Pancreas (tissue), 10 donors: ENCODE results near the gene TRIM23. TPM values are rescaled to one million over a fixed set of nuclear protein-coding genes. Genes with fewer than 3 reads are reported as not detected.
A peak's percentile ranks its signal among the peaks of the same experiment; 100 is the strongest.
"Not testable (repeated sequence)": the region's sequence is repeated elsewhere in the genome, so short reads cannot be mapped to it uniquely, and the experiment has no call there.

Experiments used
- ATAC-seq, 4 donors: fragments of 200-7000 bp; cut with Tn5 transposase; one replicate each; pipeline versions ENCODE4 v1.8.0 to v1.9.1; 2020; ENCODE audit warnings: mild to moderate bottlenecking in 4 of 4, moderate library complexity in 4 of 4
- DNase-seq, 6 donors: peaks; one replicate each; pipeline ENCODE4 v3.0.0-alpha.2; 2020
- FAIRE-seq: peaks from 2 replicates; lab custom pipeline; 2012; peaks lifted over from hg19 to GRCh38; lab: Jason Lieb, UNC
- H3K27ac ChIP-seq, 4 donors: fragments of 200-600 bp; sonication (generic); 1 replicate in 3 of 4; 2 replicates in 1 of 4; pipeline versions ENCODE4 v1.5.0 to v1.8.0; 2020
- H3K27me3 ChIP-seq, 4 donors: fragments of 200-600 bp; one replicate each; pipeline ENCODE4 v1.8.0; 2021
- H3K36me3 ChIP-seq, 3 donors: fragments of 200-600 bp; sonication (generic) in 1 of 3; one replicate each; pipeline versions ENCODE4 v1.5.0 to v1.8.0; 2020 to 2021
- H3K4me1 ChIP-seq, 3 donors: fragments of 200-600 bp; one replicate each; pipeline ENCODE4 v1.8.0; 2021
- H3K4me3 ChIP-seq, 4 donors: fragments of 200-600 bp; sonication (generic) in 2 of 4; one replicate each; pipeline versions ENCODE4 v1.5.0 to v1.8.0; 2020 to 2021
- H3K9me3 ChIP-seq, 4 donors: fragments of 200-600 bp; one replicate each; pipeline ENCODE4 v1.8.0; 2021
- CTCF ChIP-seq, 4 donors: fragments of 200-600 bp; sonication (generic) in 3 of 4; IDR thresholded peaks; one replicate each; pipeline versions ENCODE4 v1.5.0 to v1.8.0; 2021; ENCODE audit warnings: antibody characterized with exemption in 4 of 4
- WGBS, 2 donors: extraction: QIAGEN DNeasy Blood & Tissue Kit; methylation state at CpG; one replicate each; pipeline ENCODE4 v1.1.7; 2013; 5-methylcytosine and 5-hydroxymethylcytosine counted together
- intact Hi-C, 3 donors: fragments of 100-400 bp; cut with DNase I; formaldehyde crosslinking; loops; one replicate each; pipeline versions ENCODE4 v1.11.1 to v1.14.2; 2022
- polyA plus RNA-seq, 2 donors: library from polyadenylated mRNA; stranded (reverse); fragments of 200-250 nt; gene quantifications; one replicate each; pipeline ENCODE4 v1.2.3, GENCODE V29; 2013
- total RNA-seq, 6 donors: library from RNA; stranded (reverse); fragmentation: NEBNext Ultra II Directional in 4 of 6; extraction: Animal tissue kit (Norgen Biotek cat#: 25700) in 4 of 6; gene quantifications; one replicate each; pipeline versions ENCODE4 v1.2.1 to v1.2.4, GENCODE V29; 2021 to 2023
- donor health status: healthy with polysubstance abuse.
- donor health status: DM: no; HTN: no; CAD: no; lungs with moderate emphysema.
- donor health status: DM: no; HTN: no; CAD: no.
- donor health status: control.
- donor health status: control.
- donor health status: Bipolar disorder and iron deficiency.
- donor health status: DM: yes; HTN: yes; CAD: no.
- donor health status: DM: no; HTN: no; CAD: no.
- donor health status: DM: no; HTN: no; CAD: no.
- donor health status: DM: yes; HTN: yes; CAD: no.

The TRIM23 gene
- total and polyA plus RNA-seq, 8 donors, result 2.1 to 10.0 (median 5.2) TPM

DNA sequence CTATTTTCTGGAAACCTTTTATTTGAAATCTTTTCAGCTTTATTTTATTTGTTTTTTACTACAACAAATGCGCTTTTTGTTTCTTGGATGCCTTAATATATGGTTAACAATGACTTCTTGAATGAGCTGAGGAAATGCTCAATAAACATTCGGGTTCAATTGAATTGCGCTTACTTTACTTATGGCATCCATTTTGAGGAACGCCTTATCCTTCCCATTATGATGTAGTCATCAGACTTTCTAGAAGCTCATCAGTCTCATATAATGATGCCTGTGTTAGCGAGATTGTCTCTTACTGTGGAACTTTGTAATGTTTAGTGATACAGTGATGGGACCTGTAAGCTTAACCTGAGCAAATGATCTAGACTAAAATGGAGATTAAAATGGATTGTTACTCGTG is 1.6 kb upstream of the TRIM23 start:
- peak overlapping the region; percentile 66 to 92 (median 79) for H3K4me3 ChIP-seq
- WGBS, 2 donors, result 39 to 51% methylated on average over 6 of the region's 6 CpGs
- peaks cover 9 to 22% (median 19%) of the 10 kb centered on the region in 3 donors for H3K4me1 ChIP-seq
- TF ChIP-seq CTCF (IDR thresholded peaks at IDR 0.05), result no peak
- peaks cover 0 to 5% (median 0%) of the 10 kb centered on the region in 3 donors for H3K36me3 ChIP-seq
- no peaks in the 10 kb centered on the region for H3K27me3 ChIP-seq
- no peak overlapping the region for H3K27ac ChIP-seq
- DNase-seq (no peak), FAIRE-seq (no peak), ATAC-seq (no peak)
- intact Hi-C loops, result no loop called here
- no peaks in the 10 kb centered on the region for H3K9me3 ChIP-seq

GRCh38 chr5:65624571-65625555 is 730 bp upstream of the TRIM23 start, which contains the start of the genes SHLD3 and TRAPPC13:
TSS of gene SHLD3 (plus strand) at chr5:65625027. CDS start at chr5:65629588, 4,561 bp downstream.
TSS of gene TRAPPC13 (plus strand) at chr5:65625027. CDS start at chr5:65625061, 34 bp downstream.
- peak within 1 kb of the TSS; percentile 28 to 83 (median 74) for H3K27ac ChIP-seq
- ATAC-seq (peak; percentile 87 to 94 (median 91)), DNase-seq (peak; percentile 62 to 88 (median 80)), FAIRE-seq (peak; percentile 26)
- H3K9me3 ChIP-seq, result no peaks in the 10 kb centered on the region
- 0 to 1% methylated on average over 36 of the region's 36 CpGs for WGBS, 2 donors
- intact Hi-C loops, result no loop called here
- peaks cover 9 to 22% (median 19%) of the 10 kb centered on the region in 3 donors for H3K4me1 ChIP-seq
- peaks cover 0 to 5% (median 0%) of the 10 kb centered on the region in 3 donors for H3K36me3 ChIP-seq
- no peaks in the 10 kb centered on the region for H3K27me3 ChIP-seq
- no peak for TF ChIP-seq CTCF (IDR thresholded peaks at IDR 0.05)
- peak within 1 kb of the TSS; percentile 66 to 92 (median 79) for H3K4me3 ChIP-seq

- H3K27ac ChIP-seq, result peak overlapping the region in 2 of 4 donors; percentile 28 to 83
- no peaks in the 10 kb centered on the region for H3K9me3 ChIP-seq
- intact Hi-C loops, result no loop called here
- no peak for TF ChIP-seq CTCF (IDR thresholded peaks at IDR 0.05)
- no peaks in the 10 kb centered on the region for H3K27me3 ChIP-seq
- DNase-seq (no peak), FAIRE-seq (no peak), ATAC-seq (peak in 1 of 4 donors; percentile 1)
- 1 to 2% methylated on average over 9 of the region's 9 CpGs for WGBS, 2 donors
- no peaks in the 10 kb centered on the region for H3K36me3 ChIP-seq
- peak overlapping the region; percentile 66 to 92 (median 79) for H3K4me3 ChIP-seq
- H3K4me1 ChIP-seq, result peaks cover 9 to 22% (median 19%) of the 10 kb centered on the region in 3 donors
These were observed 651 bp downstream of the TRIM23 start for GRCh38 chr5:65623482-65623881.

DNA sequence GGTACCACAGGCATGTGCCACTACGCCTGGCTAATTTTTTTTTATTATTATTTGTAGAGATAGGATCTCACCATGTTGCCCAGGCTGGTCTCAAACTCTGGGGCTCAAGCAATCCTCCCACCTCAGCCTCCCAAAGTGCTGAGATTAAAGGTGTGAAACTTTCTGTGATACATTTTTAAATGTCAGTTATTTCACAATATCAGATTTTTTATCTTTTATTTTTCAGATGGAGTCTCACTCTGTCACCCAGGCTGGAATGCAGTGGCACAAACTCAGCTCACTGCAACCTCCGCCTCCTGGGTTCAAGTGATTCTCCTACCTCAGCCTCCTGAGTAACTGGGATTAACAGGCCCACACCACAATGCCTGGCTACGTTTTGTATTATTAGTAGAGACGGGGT is 2.2 kb downstream of the TRIM23 start:
- H3K27ac ChIP-seq, H3K9me3 ChIP-seq, FAIRE-seq, H3K36me3 ChIP-seq, intact Hi-C loops, ATAC-seq, H3K27me3 ChIP-seq, DNase-seq, H3K4me3 ChIP-seq: not testable (repeated sequence)
- H3K4me1 ChIP-seq, result peaks cover 9 to 22% (median 19%) of the 10 kb centered on the region in 3 donors
- 85 to 90% methylated on average over 4 of the region's 4 CpGs for WGBS, 2 donors

GRCh38 chr5:65620021-65620420 is 4.1 kb downstream of the TRIM23 start:
- 89 to 92% methylated on average over 4 of the region's 4 CpGs for WGBS, 2 donors

More at GRCh38 chr5:65620021-65620420, 4.1 kb downstream of the TRIM23 start:
- intact Hi-C loops, result no loop called here
- Histone ChIP-seq H3K27me3 (no peaks in the 10 kb centered on the region), H3K4me1 (peaks cover 9 to 13% (median 9%) of the 10 kb centered on the region in 3 donors), H3K4me3 (no peak overlapping the region), H3K27ac (no peak overlapping the region), H3K9me3 (no peaks in the 10 kb centered on the region), H3K36me3 (no peaks in the 10 kb centered on the region)
- no peak for ATAC-seq
- FAIRE-seq, result no peak
- DNase-seq, result no peak
- no peak for TF ChIP-seq CTCF (IDR thresholded peaks at IDR 0.05)
